HepG2 (cell line): ENCODE results near the gene SGMS1. TPM values are rescaled to one million over a fixed set of nuclear protein-coding genes. Genes with fewer than 3 reads are reported as not detected.

Source experiments
- AHDC1 ChIP-seq: sonication (generic); formaldehyde crosslinking; IDR thresholded peaks from 2 replicates; pipeline ENCODE4 v1.5.1; 2020; ENCODE audit warnings: mild to moderate bottlenecking, missing genetic modification reagents, borderline replicate concordance
- GATAD1 ChIP-seq: IDR thresholded peaks from 2 replicates; pipeline ENCODE4 v1.6.1; 2016; ENCODE audit warnings: missing genetic modification reagents, missing compliant biosample characterization
- HES4 ChIP-seq: sonication (generic); formaldehyde crosslinking; IDR thresholded peaks from 2 replicates; pipeline ENCODE4 v1.9.0; 2021; ENCODE audit warnings: mild to moderate bottlenecking, missing genetic modification reagents, borderline replicate concordance
- HNF4A ChIP-seq: sonication (generic); formaldehyde crosslinking; IDR thresholded peaks from 2 replicates; pipeline ENCODE4 v1.4.0; 2020; ENCODE audit warnings: missing genetic modification reagents
- ISL2 ChIP-seq: sonication (generic); formaldehyde crosslinking; IDR thresholded peaks from 2 replicates; pipeline ENCODE4 v1.5.0; 2020; ENCODE audit warnings: missing genetic modification reagents
- KLF6 ChIP-seq: IDR thresholded peaks from 2 replicates; pipeline ENCODE4 v1.8.0; 2016; ENCODE audit warnings: missing biosample characterization, missing genetic modification reagents
- NCOA2 ChIP-seq: sonication (generic); formaldehyde crosslinking; IDR thresholded peaks from 2 replicates; pipeline ENCODE4 v1.8.0; 2022; ENCODE audit warnings: inconsistent platforms
- NR2F2 ChIP-seq: IDR thresholded peaks from 2 replicates; pipeline ENCODE4 v1.6.1; 2012; ENCODE audit warnings: low read depth, inconsistent platforms, borderline replicate concordance
- PPARG ChIP-seq: conservative IDR thresholded peaks from 2 replicates; pipeline ENCODE4 v1.6.1; 2016; ENCODE audit warnings: missing biosample characterization, missing genetic modification reagents
- RARA ChIP-seq: IDR thresholded peaks from 2 replicates; pipeline ENCODE4 v1.6.1; 2016; ENCODE audit warnings: missing genetic modification reagents, missing compliant biosample characterization
- SALL1 ChIP-seq: sonication (generic); formaldehyde crosslinking; IDR thresholded peaks from 2 replicates; pipeline ENCODE4 v1.8.0; 2022; ENCODE audit warnings: mild to moderate bottlenecking, missing genetic modification reagents
- SRSF1 ChIP-seq: fragments of 200-400 bp; formaldehyde crosslinking; optimal IDR thresholded peaks from 2 replicates; pipeline ENCODE3; 2017; ENCODE audit warnings: mild to moderate bottlenecking, low read depth, low read length, moderate library complexity
- TEAD3 ChIP-seq: optimal IDR thresholded peaks from 2 replicates; pipeline ENCODE3; 2016; ENCODE audit warnings: borderline replicate concordance
- polyA plus RNA-seq, 8 experiments: library from polyadenylated mRNA; depleted of rRNA in 3 of 8; stranded (reverse) in 7 of 8; unstranded in 1 of 8; fragments of >200 nt; fragmentation: Illumina TruSeq in 4 of 8; extraction: Trizol in 4 of 8; gene quantifications; 2 replicates each; pipeline versions ENCODE4 v1.2.1 to v1.2.3, GENCODE V29; 2011 to 2016; ENCODE audit warnings: low read depth in 4 of 8, missing spikeins in 1 of 8, mixed read lengths in 1 of 8; ENCODE audit not compliant: insufficient read depth in 1 of 8
- total RNA-seq, 5 experiments: library from RNA; depleted of rRNA; stranded (reverse); fragments of >200 nt; fragmentation: Illumina TruSeq; extraction: Trizol; gene quantifications; 2 replicates each; pipeline ENCODE4 v1.2.3, GENCODE V29; 2016; ENCODE audit warnings: low read depth in 1 of 5
- TF ChIP-seq, protein P1 (sequence below): IDR thresholded peaks from 2 replicates; pipeline ENCODE4 v1.6.1; 2016; ENCODE audit warnings: missing genetic modification reagents, missing compliant biosample characterization
- TF ChIP-seq, protein P2 (sequence below): IDR thresholded peaks from 2 replicates; pipeline ENCODE4 v1.6.1; 2018; ENCODE audit warnings: missing genetic modification reagents, mild to moderate bottlenecking, missing compliant biosample characterization
- TF ChIP-seq, protein P3 (sequence below): sonication (generic); formaldehyde crosslinking; IDR thresholded peaks from 2 replicates; pipeline ENCODE4 v1.4.0; 2020; ENCODE audit warnings: missing genetic modification reagents
- TF ChIP-seq, protein P4 (sequence below): sonication (generic); formaldehyde crosslinking; conservative IDR thresholded peaks from 2 replicates; pipeline ENCODE4 v1.8.1; 2023; ENCODE audit warnings: missing genetic modification reagents

SGMS1 gene
- total and polyA plus RNA-seq, 2 of the 13 experiments (the other 11 are each of a cell fraction or from before 2014, with no cell fraction given), result 6.5 to 15.1 TPM

GRCh38 chr10:50605269-50605950 lies 18.3 kb downstream of the SGMS1 start (continued):
- peak; percentile 36; the same call in 1 of the 2 replicates for TF ChIP-seq GATAD1 (CRISPR knock-in tag)
- TF ChIP-seq, protein P1, sequence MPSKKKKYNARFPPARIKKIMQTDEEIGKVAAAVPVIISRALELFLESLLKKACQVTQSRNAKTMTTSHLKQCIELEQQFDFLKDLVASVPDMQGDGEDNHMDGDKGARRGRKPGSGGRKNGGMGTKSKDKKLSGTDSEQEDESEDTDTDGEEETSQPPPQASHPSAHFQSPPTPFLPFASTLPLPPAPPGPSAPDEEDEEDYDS (CRISPR knock-in tag), result 0 out of 2 replicates have a peak, but pooled peaks have one; percentile 10
- no peak for TF ChIP-seq SRSF1
- peak; percentile 22; the same call in 1 of the 2 replicates for TF ChIP-seq PPARG (CRISPR knock-in tag)
- TF ChIP-seq, protein P2, sequence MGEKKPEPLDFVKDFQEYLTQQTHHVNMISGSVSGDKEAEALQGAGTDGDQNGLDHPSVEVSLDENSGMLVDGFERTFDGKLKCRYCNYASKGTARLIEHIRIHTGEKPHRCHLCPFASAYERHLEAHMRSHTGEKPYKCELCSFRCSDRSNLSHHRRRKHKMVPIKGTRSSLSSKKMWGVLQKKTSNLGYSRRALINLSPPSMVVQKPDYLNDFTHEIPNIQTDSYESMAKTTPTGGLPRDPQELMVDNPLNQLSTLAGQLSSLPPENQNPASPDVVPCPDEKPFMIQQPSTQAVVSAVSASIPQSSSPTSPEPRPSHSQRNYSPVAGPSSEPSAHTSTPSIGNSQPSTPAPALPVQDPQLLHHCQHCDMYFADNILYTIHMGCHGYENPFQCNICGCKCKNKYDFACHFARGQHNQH, result peak; percentile 59; the same call in 1 of the 2 replicates
- TF ChIP-seq, protein P3, sequence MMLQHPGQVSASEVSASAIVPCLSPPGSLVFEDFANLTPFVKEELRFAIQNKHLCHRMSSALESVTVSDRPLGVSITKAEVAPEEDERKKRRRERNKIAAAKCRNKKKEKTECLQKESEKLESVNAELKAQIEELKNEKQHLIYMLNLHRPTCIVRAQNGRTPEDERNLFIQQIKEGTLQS (CRISPR knock-in tag), result no peak
- peak; percentile 41 for TF ChIP-seq TEAD3 (CRISPR knock-in tag)
- TF ChIP-seq NR2F2, result peak; percentile 40; the same call in 1 of the 2 replicates
- TF ChIP-seq AHDC1 (CRISPR knock-in tag), result peak; percentile 50; the same call in 1 of the 2 replicates
- 0 out of 2 replicates have a peak, but pooled peaks have one; percentile 20 for TF ChIP-seq KLF6 (CRISPR knock-in tag)
- TF ChIP-seq, protein P4, sequence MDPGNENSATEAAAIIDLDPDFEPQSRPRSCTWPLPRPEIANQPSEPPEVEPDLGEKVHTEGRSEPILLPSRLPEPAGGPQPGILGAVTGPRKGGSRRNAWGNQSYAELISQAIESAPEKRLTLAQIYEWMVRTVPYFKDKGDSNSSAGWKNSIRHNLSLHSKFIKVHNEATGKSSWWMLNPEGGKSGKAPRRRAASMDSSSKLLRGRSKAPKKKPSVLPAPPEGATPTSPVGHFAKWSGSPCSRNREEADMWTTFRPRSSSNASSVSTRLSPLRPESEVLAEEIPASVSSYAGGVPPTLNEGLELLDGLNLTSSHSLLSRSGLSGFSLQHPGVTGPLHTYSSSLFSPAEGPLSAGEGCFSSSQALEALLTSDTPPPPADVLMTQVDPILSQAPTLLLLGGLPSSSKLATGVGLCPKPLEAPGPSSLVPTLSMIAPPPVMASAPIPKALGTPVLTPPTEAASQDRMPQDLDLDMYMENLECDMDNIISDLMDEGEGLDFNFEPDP (CRISPR knock-in tag), result no peak
- TF ChIP-seq RARA (CRISPR knock-in tag), result peak; percentile 81
- TF ChIP-seq HES4 (CRISPR knock-in tag), result no peak
- peak; percentile 64 for TF ChIP-seq ISL2 (CRISPR knock-in tag)
- peak; percentile 78 for TF ChIP-seq SALL1
- TF ChIP-seq HNF4A (CRISPR knock-in tag), result peak; percentile 67
- peak; percentile 75 for TF ChIP-seq NCOA2 (CRISPR knock-in tag)
